GM18867 (cell line): ENCODE measurements around the gene TRAPPC12.
A peak's percentile ranks its signal among the peaks of the same experiment; 100 is the strongest.
"Not testable (repeated sequence)": the region's sequence is repeated elsewhere in the genome, so short reads cannot be mapped to it uniquely, and the experiment has no call there.

ENCODE experiments used
- ATAC-seq: cut with Tn5 transposase; IDR thresholded peaks from one replicate; pipeline ENCODE4 v1.9.1; 2021; ENCODE audit warnings: mild to moderate bottlenecking, moderate library complexity; ENCODE audit not compliant: unreplicated experiment

The TRAPPC12 gene

DNA sequence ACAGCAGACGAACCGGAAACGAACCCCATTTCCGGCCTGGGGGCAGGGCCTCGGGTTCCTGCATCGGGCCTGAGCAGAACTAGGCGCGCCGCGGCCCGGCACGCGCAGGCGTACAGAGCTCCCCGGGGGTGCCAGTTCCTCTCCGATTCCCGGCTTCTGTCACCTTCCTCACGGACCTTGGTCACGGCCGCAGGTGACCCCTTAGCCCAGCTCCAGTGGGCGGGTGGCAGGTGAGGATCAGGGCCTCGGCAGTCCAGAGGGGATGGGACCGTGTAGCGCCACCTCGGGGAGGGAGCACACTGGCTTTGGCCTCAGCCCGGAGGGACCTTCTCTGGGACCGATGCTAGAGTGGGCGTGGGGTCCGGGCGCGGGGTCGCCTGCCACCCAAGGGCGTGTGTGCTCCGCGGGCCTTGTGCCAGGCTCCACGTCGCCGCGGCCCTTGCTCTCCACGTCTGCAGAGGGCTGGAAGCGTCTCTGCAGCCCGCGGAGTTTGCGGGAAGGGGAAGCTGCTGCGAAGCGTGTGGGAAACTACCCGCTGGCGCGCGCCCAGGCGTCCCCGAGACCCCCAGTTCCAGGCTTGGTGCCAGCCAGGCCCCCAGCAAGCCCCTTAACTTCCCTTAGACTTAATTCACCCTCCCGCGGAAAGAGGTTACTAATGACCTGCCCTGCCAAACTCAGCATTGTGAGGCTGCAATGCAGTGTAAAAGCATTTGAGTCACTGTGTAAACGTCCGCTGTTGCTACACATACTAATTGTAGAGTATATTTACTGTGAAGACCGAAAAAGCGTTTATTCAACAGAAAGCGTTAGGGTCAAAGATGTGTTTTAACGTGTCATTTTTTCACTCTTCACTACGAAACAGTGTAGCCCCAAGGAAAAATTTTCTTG lies at the start of gene TRAPPC12:
Gene TRAPPC12, plus strand, starts transcription at position 48 of the 888 bp plus-strand sequence. CDS start 7,930 bp downstream, outside the sequence.
- ATAC-seq = peak; percentile 79

DNA sequence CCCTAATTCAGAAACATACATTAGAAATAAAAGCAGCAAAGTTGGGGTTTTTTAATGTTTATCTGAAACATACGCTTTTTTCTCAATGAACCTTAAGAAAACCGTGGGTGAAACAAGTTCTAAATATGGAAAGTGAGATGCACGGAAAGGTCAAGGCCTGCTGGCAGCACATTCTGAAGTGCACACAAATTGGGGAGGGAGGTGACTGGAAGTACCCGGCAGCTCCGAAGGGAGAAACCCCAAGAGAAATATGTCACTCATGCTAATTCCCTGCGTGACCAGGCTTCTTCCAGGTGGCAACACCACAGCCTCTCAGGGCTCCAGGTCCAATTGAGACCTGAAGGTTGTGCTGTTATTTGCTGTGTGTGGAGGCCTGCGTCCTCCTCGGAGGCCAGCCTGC lies 47.4 kb upstream of the TRAPPC12 start:
- ATAC-seq = no peak

GRCh38 chr2:3334392-3335345 lies 44.8 kb upstream of the TRAPPC12 start:
- ATAC-seq = no peak

DNA sequence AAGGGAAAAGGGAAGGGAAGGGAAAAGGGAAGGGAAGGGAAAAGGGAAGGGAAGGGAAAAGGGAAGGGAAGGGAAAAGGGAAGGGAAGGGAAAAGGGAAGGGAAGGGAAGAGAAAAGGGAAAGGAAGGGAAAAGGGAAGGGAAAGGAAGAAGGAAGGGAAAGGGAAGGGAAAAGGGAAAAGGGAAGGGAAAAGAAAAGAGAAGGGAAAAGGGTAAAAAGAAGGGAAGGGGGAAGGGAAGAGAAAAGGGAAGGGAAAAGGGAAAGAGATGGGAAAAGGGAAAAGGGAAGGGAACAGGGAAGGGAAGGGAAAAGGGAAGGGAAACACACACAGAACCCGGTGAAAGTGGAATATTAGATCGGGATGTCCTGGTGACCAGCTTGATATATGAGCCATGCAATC lies 42.6 kb upstream of the TRAPPC12 start:
- ATAC-seq = no peak

- no peak for ATAC-seq
These were observed 41.2 kb upstream of the TRAPPC12 start for GRCh38 chr2:3338340-3338739.

GRCh38 chr2:3340144-3340543 lies 39.4 kb upstream of the TRAPPC12 start:
- ATAC-seq = no peak

- no peak for ATAC-seq
These were observed 38.2 kb upstream of the TRAPPC12 start for GRCh38 chr2:3341336-3341735.

- ATAC-seq = no peak
These were observed 37.2 kb upstream of the TRAPPC12 start for GRCh38 chr2:3342324-3342723.

GRCh38 chr2:3343012-3343411 lies 36.5 kb upstream of the TRAPPC12 start:
- ATAC-seq = no peak

DNA sequence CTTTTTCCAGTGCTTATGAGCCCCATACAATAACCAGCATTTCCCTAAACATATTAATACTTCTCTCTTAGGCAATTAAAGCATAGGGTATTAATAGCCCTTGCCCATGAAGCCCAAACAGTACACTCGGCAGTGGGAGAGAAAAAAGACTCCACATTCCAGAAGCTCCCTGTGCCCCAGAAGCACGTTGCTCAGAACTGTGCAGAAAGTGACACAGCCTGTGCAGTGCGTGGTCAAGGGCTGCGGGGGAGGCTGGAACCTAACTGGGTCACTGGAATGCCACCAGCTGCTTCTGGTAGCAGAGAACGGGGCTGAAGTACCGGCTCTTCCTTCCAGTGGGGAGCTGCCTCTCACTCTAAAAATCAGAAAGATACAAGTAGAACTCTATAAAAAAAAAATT lies 34.6 kb upstream of the TRAPPC12 start:
- ATAC-seq = no peak

DNA sequence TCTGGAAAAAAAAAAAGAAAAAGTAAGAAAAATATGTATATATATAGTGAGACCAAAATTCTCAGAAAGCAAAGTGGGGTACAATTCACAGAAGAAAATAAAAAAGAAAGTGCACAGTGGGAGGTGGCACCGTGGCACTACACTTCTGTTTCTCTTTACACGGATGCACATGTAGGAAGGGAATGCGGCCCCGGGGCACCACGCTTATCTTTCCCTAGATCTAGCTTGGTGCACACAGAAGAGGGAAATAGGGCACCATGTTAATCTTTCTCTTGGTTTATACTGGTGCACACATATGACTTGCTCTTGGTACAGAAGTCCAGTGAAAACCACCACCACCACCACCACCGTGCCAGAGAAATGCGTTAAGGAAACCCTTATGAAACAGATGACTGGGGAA lies 33.9 kb upstream of the TRAPPC12 start:
- ATAC-seq = no peak

DNA sequence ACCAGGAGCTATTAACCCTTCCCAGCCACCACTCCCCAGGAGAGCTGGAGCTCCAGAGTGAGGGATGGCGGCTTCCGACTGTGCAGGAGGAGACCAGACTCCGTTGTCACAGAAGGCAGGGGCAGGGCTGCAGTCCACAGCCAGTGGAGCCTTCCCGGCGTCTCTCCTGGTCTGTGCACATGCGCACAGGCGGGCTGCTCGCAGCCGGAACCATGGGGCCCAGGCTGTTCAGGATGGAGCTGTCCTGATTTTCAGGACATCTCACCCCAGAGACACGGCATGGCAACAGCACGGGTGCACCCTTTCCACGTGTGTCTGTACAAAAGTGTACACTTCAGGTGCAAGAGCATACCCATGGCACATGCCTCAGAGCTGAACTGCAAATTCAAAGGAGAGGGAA lies 30.7 kb upstream of the TRAPPC12 start:
- no peak for ATAC-seq

GRCh38 chr2:3349211-3349693 lies 30.2 kb upstream of the TRAPPC12 start:
- ATAC-seq = no peak

- no peak for ATAC-seq
These were observed 24.5 kb upstream of the TRAPPC12 start for GRCh38 chr2:3354986-3355385.

DNA sequence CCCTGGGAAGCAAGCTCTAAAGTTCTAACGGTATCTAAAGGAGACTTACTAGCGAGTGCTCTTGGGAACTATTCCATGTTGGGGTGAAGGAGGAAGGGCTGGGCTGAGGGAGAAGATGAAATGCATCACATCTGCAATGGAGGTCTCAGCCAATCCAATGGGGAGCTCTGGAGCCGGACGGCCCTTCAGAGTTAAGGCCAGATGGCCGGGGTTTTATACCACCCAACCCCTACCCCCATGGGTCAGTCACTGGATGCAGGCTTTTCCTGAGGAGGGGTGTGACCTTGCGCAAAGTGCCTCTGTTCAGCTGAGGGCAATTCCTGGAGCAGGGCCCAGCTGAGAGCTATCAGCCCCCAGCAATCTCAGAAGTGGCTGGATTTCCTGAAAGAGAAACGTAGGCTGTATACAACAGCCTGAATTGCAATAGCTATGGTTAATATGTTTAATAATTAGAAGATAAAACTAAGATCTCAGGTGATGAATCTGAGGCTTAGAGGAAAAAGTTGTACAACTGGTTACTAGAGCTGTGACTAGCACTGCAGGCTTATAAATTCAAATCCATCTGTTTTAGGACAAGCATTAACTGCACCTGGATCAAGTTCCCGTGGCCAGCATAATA lies 23.4 kb upstream of the TRAPPC12 start:
- ATAC-seq = no peak

DNA sequence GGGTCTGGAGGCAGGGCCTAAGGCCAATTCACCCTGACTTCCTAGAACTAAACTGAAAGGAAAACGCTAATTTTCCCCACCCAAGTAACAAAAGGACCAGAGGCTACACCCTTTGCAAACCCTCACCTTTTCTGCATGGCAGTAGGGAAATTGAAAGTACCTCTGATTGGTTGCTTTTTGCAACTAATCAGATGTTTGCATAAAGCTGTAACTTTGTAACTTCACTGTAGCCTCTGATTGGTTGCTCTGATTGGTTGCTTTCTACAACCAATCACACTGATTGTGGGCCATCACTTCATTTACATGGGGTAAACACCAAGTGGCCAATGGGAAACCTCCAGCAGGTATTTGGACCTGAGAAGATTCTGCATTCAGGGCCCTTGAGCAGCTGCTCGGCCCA lies 22.7 kb upstream of the TRAPPC12 start:
- ATAC-seq = no peak

DNA sequence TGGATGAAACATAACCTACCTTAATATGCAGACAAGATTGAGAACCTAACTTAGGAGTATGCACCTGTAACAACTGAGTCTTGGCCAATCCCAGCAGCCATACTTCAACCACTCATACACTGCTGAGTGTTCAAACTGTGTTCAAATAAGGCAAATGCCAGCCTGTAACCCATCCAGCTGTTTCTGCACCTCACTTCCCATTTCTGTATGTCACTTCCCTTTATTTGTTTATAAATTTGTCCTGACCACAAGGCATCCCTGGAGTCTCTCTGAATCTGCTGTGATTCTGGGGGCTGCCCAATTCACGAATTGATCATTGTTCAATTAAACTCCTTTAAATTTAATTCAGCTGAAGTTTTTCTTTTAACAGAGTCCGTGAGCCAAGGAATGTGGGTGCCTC lies 22.0 kb upstream of the TRAPPC12 start:
- not testable (repeated sequence) for ATAC-seq

DNA sequence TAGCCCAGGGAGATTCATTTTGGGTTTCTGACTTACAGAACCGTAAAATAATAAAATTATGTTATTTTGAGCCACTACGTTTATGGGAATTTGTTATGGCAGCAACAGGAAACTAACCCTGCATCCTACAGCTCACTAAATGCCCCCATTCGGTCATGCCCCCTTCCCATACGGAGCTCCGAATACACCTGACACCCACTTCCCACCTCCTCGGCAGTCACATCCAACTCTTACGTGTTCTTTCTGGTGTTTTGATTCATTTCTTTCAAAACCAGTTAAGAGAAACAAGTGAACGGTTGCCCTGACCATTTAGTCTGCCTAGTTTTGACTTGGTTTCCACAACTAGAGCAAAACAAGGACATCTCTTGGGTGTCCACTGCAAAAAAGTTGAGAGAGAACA lies 21.6 kb upstream of the TRAPPC12 start:
- no peak for ATAC-seq

- ATAC-seq = no peak
These were observed 17.7 kb upstream of the TRAPPC12 start for GRCh38 chr2:3361518-3362389.

DNA sequence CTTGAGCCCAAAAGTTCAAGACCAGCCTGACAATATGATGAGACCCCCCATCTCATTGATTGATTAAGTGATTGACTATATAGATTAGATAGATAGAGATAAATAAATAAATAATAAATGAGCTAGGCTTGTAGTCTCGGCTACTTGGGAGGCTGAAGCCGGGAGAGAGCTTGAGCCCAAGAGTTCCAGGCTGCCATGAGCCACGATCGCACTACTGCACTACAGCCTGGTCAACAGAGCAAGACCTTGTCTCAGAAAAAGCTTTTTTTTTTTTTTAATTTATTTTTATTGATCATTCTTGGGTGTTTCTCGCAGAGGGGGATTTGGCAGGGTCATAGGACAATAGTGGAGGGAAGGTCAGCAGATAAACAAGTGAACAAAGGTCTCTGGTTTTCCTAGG lies 14.3 kb upstream of the TRAPPC12 start:
- ATAC-seq = no peak
